Activated naive CD8-positive, alpha-beta T cell treated with anti-CD3 and anti-CD28 coated beads, Interleukin-2, amount 50 U/mL, for 24 hours (primary cell): ENCODE results near the gene HSPA9.
A peak's percentile ranks its signal among the peaks of the same experiment; 100 is the strongest.

Experiments
- ATAC-seq: fragments of 150-1000 bp; cut with Tn5 transposase; one replicate; pipeline ENCODE4 v1.10.0; 2021
- DNase-seq: peaks from one replicate; pipeline ENCODE4 v3.0.0; 2021
- H3K27ac Mint-ChIP-seq: one replicate; pipeline ENCODE4 v1.8.0; 2021; ENCODE audit warnings: mild to moderate bottlenecking, mixed read lengths
- H3K27me3 Mint-ChIP-seq: one replicate; pipeline ENCODE4 v1.8.0; 2021; ENCODE audit warnings: mixed read lengths
- H3K36me3 Mint-ChIP-seq: one replicate; pipeline ENCODE4 v1.8.0; 2021; ENCODE audit warnings: low read depth, mixed read lengths
- H3K4me1 Mint-ChIP-seq: one replicate; pipeline ENCODE4 v1.8.0; 2021; ENCODE audit warnings: mixed read lengths
- H3K4me3 Mint-ChIP-seq: one replicate; pipeline ENCODE4 v1.8.0; 2021; ENCODE audit warnings: mild to moderate bottlenecking, moderate library complexity, mixed read lengths
- H3K9me3 Mint-ChIP-seq: one replicate; pipeline ENCODE4 v1.8.0; 2021; ENCODE audit warnings: mixed read lengths

HSPA9 gene

GRCh38 chr5:138557677-138558076 lies 17.5 kb downstream of the HSPA9 start:
- no peak for ATAC-seq
- Mint-ChIP-seq H3K4me3 (no peak overlapping the region), H3K4me1 (peaks cover 9% of the 10 kb centered on the region), H3K36me3 (peaks cover 81% of the 10 kb centered on the region), H3K9me3 (no peaks in the 10 kb centered on the region), H3K27ac (no peak overlapping the region), H3K27me3 (no peaks in the 10 kb centered on the region)
- DNase-seq = no peak

GRCh38 chr5:138554143-138554542 lies 21.1 kb downstream of the HSPA9 start:
- H3K27ac Mint-ChIP-seq = peak overlapping the region; percentile 36
- peaks cover 62% of the 10 kb centered on the region for H3K36me3 Mint-ChIP-seq
- no peaks in the 10 kb centered on the region for H3K27me3 Mint-ChIP-seq
- DNase-seq (no peak), ATAC-seq (no peak)
- no peaks in the 10 kb centered on the region for H3K9me3 Mint-ChIP-seq
- no peak overlapping the region for H3K4me3 Mint-ChIP-seq
- peaks cover 3% of the 10 kb centered on the region for H3K4me1 Mint-ChIP-seq

DNA sequence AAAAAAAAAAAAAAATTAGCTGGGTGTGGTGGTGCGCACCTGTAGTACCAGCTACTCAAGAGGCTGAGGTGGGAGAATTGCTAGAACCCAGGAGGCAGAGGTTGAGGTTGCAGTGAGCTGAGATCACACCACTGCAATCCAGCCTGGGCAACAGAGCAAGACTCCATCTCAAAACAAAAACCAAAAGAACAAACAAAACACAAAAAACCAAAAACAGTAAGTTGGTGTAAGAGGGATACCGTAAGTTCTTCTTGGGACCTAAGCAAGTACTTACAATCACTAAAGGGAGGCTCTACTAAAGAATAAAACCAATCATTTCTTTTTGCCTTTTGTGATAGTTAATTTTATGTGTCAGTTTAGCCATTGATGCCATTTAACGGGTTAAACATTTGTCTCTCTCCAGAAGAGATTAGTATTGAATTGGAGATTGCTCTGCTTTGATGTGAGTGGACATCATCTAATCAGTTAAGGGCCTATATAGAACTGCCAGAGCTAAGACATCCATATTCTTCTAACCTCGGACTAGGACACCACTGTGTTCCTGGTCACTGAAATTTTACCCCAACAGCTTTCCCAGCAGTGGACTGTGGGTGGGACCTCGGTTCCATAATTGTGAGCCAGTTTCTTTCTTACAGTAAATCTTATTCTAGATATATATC lies 21.6 kb downstream of the HSPA9 start:
- Mint-ChIP-seq H3K36me3 (peaks cover 56% of the 10 kb centered on the region), H3K4me3 (no peak overlapping the region), H3K4me1 (peaks cover 6% of the 10 kb centered on the region), H3K9me3 (no peaks in the 10 kb centered on the region), H3K27me3 (no peaks in the 10 kb centered on the region), H3K27ac (peak overlapping the region; percentile 36)
- ATAC-seq (no peak), DNase-seq (no peak)

DNA sequence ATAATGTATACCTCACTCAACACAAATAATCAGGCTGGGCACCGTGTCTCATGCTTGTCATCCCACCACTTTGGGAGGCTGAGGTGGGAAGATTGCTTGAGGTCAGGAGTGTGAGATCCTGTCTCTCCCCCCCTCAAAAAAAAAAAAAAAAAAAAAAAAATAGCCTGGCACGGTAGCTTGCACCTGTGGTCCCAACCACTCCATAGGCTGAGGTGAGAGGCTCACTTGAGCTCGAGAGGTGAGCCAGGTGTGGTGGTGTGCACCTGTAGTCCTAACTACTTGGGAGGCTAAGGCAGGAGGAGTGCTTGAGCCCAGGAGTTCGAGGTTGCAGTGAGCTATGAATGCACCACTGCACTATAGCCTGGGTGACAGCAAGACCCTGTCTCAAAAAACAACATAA lies 22.5 kb downstream of the HSPA9 start:
- DNase-seq = no peak
- Mint-ChIP-seq H3K9me3 (no peaks in the 10 kb centered on the region), H3K36me3 (peaks cover 47% of the 10 kb centered on the region), H3K4me3 (no peak overlapping the region), H3K4me1 (peaks cover 13% of the 10 kb centered on the region), H3K27me3 (no peaks in the 10 kb centered on the region), H3K27ac (no peak overlapping the region)
- ATAC-seq = no peak

- Mint-ChIP-seq H3K4me3 (no peak overlapping the region), H3K27ac (no peak overlapping the region), H3K4me1 (peaks cover 40% of the 10 kb centered on the region), H3K36me3 (peaks cover 29% of the 10 kb centered on the region), H3K9me3 (no peaks in the 10 kb centered on the region), H3K27me3 (no peaks in the 10 kb centered on the region)
- no peak for DNase-seq
- ATAC-seq = no peak
Observed at GRCh38 chr5:138549414-138549813, 25.8 kb downstream of the HSPA9 start.

DNA sequence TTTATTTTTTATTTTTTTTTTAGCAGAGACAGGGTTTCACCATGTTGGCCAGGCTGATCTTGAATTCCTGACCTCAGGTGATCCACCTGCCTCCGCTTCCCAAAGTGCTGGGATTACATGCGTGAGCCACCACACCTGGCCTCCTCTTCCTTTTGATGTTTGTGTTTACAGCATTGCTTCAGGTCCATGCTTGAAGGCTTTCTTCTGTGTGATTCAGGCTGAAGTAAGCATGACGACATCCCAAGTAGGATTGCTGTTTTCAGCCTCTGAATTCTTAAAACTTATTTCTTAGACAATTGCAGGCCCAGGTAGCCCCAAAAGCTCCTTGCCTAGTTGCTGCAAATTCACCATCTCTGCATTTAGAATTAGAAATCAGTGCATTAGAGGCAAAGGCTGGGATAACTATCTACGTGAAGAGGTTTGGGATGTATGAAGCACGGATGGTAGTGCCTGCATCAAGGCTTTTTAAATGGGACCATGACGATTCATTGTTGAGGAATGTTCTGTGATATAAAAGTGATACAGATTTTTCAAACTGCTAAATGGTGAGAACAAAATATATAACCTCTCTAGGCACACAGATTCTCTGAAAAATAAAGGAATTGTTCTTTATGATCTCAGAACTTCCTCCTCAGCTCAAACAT lies 29.2 kb downstream of the HSPA9 start:
- ATAC-seq = no peak
- Mint-ChIP-seq H3K4me1 (peaks cover 57% of the 10 kb centered on the region), H3K27ac (peak overlapping the region; percentile 62), H3K9me3 (no peaks in the 10 kb centered on the region), H3K27me3 (no peaks in the 10 kb centered on the region), H3K4me3 (peak overlapping the region; percentile 9), H3K36me3 (peaks cover 34% of the 10 kb centered on the region)
- DNase-seq = no peak

GRCh38 chr5:138544181-138545134 lies 30.7 kb downstream of the HSPA9 start:
- DNase-seq (no peak), ATAC-seq (no peak)
- Mint-ChIP-seq H3K27me3 (no peaks in the 10 kb centered on the region), H3K36me3 (peaks cover 47% of the 10 kb centered on the region), H3K27ac (peak overlapping the region; percentile 100), H3K4me1 (peaks cover 70% of the 10 kb centered on the region), H3K4me3 (peak overlapping the region; percentile 100), H3K9me3 (no peaks in the 10 kb centered on the region)

DNA sequence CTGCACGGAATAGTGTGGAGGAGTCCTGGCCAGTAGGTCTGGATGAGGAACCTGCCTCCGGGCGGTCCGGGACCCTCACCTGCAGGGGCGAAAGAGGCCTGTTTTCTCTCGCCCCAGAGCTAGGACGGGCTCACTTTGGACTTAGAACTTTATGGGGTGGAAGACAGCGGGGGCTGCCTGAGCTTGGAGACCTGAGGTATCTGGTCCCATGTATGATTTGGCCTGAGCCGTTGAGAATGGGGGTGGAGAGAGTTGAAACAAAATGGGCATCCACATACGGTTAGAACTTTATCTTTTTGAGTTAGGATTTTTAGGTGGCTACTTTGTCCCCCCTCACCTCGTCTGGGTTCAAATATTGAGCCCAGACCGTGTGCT lies 31.5 kb downstream of the HSPA9 start:
- no peaks in the 10 kb centered on the region for H3K27me3 Mint-ChIP-seq
- peaks cover 54% of the 10 kb centered on the region for H3K36me3 Mint-ChIP-seq
- H3K27ac Mint-ChIP-seq = peak overlapping the region; percentile 100

GRCh38 chr5:138542956-138543729 lies 32.1 kb downstream of the HSPA9 start, which contains the start of gene ETF1:
Gene ETF1, minus strand, starts transcription at chr5:138543236. Its CDS starts 318 bp downstream, at chr5:138542918.
- peak within 1 kb of the TSS; percentile 100 for H3K27ac Mint-ChIP-seq
- no peaks in the 10 kb centered on the region for H3K9me3 Mint-ChIP-seq
- H3K27me3 Mint-ChIP-seq = no peaks in the 10 kb centered on the region
- DNase-seq (peak; percentile 99), ATAC-seq (peak; percentile 94)
- H3K36me3 Mint-ChIP-seq = peaks cover 59% of the 10 kb centered on the region
- H3K4me1 Mint-ChIP-seq = peaks cover 77% of the 10 kb centered on the region
- H3K4me3 Mint-ChIP-seq = peak within 1 kb of the TSS; percentile 100

More for the DNA sequence above, 31.5 kb downstream of the HSPA9 start:
- Mint-ChIP-seq H3K9me3 (no peaks in the 10 kb centered on the region), H3K4me1 (peaks cover 76% of the 10 kb centered on the region), H3K4me3 (peak overlapping the region; percentile 100)
- no peak for DNase-seq
- ATAC-seq = peak; percentile 66

DNA sequence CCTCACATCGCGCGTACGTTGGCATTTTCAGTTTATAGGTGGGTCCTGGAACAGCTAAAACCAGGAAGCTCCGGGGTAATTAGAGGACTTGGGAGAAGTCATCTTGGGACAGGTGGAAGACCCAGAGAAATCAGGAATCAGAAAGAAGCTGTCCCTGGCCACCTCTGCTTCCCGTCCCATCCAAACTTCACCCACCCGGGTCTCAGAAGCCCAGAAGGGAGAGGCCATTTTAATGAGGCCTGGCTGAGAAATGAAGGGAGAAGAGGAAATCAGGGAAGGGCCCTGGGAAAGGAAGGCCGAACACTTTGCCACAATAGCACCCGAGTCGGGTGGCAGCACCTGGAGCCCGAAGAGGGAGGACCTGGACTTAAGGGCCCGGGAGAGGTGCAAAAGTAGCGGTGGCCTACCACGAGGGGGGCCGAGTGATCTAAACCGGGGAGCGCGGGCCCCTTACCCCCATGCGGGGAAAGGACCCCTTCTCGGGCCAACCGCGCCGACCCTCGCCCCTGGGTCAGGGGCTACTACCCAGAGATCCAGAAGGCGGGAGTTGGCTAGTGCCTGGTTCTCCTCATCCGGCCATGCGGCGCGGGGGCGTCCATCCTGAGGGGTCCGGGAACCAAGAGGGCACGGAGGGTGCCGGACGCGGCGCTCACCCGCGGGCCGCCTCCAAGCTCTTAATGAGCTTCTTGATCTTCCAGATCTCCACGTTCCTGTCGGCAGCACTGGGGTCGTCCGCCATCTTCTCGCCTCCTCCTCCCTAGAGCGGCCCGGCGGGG lies 32.8 kb downstream of the HSPA9 start:
- H3K9me3 Mint-ChIP-seq = no peaks in the 10 kb centered on the region
- H3K4me3 Mint-ChIP-seq = peak overlapping the region; percentile 100
- H3K27ac Mint-ChIP-seq = peak overlapping the region; percentile 100
- peaks cover 60% of the 10 kb centered on the region for H3K36me3 Mint-ChIP-seq
- H3K27me3 Mint-ChIP-seq = no peaks in the 10 kb centered on the region
- ATAC-seq = no peak
- H3K4me1 Mint-ChIP-seq = peaks cover 72% of the 10 kb centered on the region
- no peak for DNase-seq

DNA sequence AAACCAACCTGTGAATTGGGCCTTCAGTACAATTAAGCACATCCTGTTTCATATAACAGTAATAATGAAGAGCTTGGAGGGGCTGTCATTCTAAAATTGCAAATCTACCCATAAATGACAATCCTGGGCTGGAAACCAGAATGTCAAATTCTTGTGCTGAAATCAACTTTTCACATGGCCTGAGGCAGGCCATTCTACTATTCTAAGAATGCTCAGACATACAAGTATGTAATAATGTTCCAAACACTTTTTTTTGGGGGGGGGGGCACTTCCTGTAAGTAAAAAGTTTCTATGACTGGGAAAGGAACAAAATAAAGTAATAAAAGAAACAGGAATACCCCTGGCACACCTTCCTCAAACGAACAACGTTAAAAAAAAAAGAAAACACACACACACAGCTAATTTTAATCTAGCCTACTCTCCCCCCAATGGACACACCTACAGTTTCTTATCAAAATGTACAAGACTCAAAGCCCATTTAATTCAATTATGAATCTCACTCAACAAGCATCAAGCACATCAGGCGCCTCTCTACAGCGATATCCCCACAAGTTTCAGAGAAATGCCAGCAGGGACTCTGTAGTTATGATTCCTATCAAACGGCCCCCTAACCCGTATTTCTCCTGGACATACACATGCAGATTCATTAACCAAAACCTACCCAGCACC lies 33.6 kb downstream of the HSPA9 start:
- Mint-ChIP-seq H3K36me3 (peaks cover 66% of the 10 kb centered on the region), H3K4me3 (peak overlapping the region; percentile 100), H3K27ac (peak overlapping the region; percentile 100), H3K4me1 (peaks cover 74% of the 10 kb centered on the region), H3K27me3 (no peaks in the 10 kb centered on the region), H3K9me3 (no peaks in the 10 kb centered on the region)
- DNase-seq = no peak
- no peak for ATAC-seq

DNA sequence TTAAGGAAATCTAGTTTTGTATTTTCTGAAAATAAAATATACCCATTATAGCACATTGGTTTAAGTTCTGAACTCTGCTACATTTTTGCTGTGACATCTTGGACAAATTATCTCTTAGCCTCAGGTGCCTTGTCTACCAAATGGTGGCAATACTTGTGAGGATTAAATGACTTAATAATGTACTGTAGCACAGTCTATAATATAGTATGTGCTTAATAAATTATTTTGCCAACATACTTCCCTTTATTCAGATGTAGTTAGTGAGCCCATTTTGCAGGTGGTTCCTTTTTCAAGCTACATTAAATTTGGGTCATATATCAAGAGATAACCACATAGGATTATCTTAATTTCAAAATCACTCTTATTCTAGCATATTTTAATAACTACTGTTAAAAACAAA lies 35.4 kb downstream of the HSPA9 start:
- Mint-ChIP-seq H3K9me3 (no peaks in the 10 kb centered on the region), H3K4me3 (peak overlapping the region; percentile 100), H3K27me3 (no peaks in the 10 kb centered on the region), H3K27ac (peak overlapping the region; percentile 46), H3K36me3 (peaks cover 71% of the 10 kb centered on the region), H3K4me1 (peaks cover 68% of the 10 kb centered on the region)
- DNase-seq (no peak), ATAC-seq (no peak)
